GOT3 (cell line): ENCODE measurements around the gene EXD3.
"Not testable (repeated sequence)": the region's sequence is repeated elsewhere in the genome, so short reads cannot be mapped to it uniquely, and the experiment has no call there.

Experiments used
- DNase-seq: peaks from one replicate; lab custom pipeline; 2025; ENCODE audit warnings: mixed read lengths; lab: John Stamatoyannopoulos, UW

EXD3 gene

GRCh38 chr9:137379761-137380161 lies 43.2 kb downstream of the EXD3 start:
- DNase-seq = no peak

DNA sequence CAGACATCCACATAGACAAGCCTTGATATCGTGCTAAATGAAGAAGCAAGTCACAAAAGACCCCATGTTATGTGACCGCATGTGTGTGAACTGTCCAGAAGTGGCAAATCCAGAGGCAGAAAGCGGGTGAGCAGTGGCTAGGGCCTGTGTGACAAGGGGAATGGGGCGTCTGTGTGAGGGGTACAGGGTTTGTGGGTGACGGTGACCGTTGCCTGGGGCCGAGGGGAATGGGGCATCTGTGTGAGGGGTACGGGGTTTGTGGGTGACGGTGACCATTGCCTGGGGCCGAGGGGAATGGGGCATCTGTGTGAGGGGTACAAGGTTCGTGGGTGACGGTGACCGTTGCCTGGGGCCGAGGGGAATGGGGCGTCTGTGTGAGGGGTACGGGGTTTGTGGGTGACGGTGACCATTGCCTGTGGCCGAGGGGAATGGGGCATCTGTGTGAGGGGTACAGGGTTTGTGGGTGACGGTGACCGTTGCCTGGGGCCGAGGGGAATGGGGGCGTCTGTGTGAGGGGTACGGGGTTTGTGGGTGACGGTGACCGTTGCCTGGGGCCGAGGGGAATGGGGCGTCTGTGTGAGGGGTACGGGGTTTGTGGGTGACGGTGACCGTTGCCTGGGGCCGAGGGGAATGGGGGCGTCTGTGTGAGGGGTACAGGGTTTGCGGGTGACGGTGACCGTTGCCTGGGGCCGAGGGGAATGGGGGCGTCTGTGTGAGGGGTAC lies 44.1 kb downstream of the EXD3 start:
- DNase-seq = not testable (repeated sequence)

GRCh38 chr9:137376386-137376785 lies 46.6 kb downstream of the EXD3 start:
- no peak for DNase-seq

- DNase-seq = no peak
These were observed 47.5 kb downstream of the EXD3 start for GRCh38 chr9:137375321-137376058.

- DNase-seq = no peak
These were observed 48.7 kb downstream of the EXD3 start for GRCh38 chr9:137374131-137374845.

- DNase-seq = no peak
These were observed 49.4 kb downstream of the EXD3 start for GRCh38 chr9:137373611-137373980.

GRCh38 chr9:137372693-137373610 lies 50.0 kb downstream of the EXD3 start:
- no peak for DNase-seq

- no peak for DNase-seq
These were observed 50.9 kb downstream of the EXD3 start for GRCh38 chr9:137371946-137372651.

DNA sequence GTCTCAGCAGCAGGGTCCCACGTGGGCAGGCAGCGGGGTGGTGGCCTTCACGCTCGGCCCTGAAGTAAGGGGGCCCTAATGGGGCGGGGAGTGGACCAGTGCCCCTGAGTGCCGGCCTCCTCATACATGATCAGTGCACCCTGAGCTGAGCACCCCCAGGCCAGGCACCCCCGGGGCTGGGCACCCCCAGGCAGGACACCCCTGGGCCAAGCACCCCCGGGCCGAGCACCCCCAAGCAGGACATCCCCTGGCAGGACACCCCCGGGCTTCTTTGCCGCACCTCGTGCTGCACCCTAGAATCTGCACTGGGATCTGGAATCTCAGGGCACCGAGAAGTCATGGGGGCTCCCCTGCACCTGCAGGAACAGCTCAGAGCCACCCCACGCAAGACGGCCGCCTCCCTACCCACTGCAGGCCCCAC lies 51.4 kb downstream of the EXD3 start:
- DNase-seq = no peak

- no peak for DNase-seq
These were observed 52.0 kb downstream of the EXD3 start for GRCh38 chr9:137370865-137371520.

DNA sequence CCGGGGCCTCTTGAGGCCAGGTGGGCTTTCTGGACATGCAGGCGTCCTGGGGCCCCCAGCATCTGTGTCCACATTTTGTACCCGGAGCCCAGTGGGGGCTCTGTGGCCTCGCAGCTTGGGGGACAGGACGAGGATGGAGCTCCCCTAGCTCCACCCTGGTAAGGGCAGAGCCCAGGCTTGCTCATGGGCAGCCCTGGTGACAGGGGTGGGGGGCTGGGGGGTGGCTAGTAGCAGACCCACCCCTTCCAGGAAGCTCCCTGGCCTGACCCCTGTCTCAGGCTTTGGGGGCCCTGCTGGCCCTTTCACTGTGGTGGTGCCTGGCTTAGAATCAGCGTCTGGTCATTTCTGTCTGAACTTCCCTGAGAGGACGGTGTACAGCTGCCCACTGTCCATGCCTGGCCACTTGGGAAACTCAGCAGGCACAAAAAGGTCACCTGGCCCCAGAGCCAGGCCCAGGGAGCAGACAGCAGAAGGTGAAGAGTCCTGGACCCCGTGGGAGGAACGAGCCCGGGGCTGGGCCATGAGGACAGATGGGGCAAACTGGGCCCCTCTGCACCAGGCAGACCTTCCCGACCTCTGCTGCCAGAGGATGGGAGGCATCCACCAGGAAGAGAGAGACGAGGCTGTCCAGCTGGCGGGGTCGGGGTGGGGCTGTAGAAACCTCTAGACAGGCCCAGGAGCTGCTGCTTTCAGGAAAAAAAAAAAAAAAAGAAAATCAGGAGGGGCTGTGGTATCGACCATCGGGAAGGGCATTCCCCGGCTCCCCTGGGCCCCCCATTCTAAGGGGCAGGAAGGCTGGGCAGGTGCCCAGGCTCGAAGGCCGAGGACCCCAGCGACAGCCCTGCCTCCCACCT lies 52.8 kb downstream of the EXD3 start:
- DNase-seq = no peak

- DNase-seq = no peak
These were observed 53.7 kb downstream of the EXD3 start for GRCh38 chr9:137369061-137369787.

GRCh38 chr9:137368431-137369035 lies 54.4 kb downstream of the EXD3 start:
- no peak for DNase-seq

- DNase-seq = no peak
These were observed 55.2 kb downstream of the EXD3 start for GRCh38 chr9:137367506-137368430.

- no peak for DNase-seq
These were observed 56.0 kb downstream of the EXD3 start for GRCh38 chr9:137366891-137367381.

- DNase-seq = no peak
These were observed 56.5 kb downstream of the EXD3 start for GRCh38 chr9:137366445-137366810.
